ENCODE data around the gene SLC26A1.

SLC26A1 gene

DNA sequence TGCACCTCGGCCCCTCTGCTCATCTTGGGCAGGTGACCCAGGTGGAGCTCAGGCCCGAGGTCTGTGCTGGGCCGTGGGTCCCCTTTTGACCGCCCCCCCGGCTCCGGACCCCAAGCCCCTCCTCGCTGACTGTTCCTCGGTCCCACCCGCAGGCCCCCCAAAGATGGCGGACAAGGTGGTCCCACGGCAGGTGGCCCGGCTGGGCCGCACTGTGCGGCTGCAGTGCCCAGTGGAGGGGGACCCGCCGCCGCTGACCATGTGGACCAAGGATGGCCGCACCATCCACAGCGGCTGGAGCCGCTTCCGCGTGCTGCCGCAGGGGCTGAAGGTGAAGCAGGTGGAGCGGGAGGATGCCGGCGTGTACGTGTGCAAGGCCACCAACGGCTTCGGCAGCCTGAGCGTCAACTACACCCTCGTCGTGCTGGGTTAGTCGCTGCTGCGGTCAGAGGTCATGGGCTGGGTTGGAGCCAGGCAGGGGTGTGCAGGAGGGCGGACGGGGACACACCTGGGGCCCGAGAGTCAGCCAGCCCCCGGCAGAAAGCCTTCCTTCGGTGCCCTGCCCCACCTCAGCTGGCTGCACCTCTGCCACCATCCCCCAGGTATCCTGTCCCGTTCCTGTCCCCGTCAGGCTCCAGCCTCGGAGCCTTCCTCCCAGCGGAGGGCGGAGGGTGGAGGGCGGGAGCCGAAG lies 29.0 kb upstream of the SLC26A1 start:
- H3K27ac ChIP-seq = 0 out of 2 replicates have a peak overlapping the region, but pooled peaks have one; percentile 11
- TF ChIP-seq, protein P1, sequence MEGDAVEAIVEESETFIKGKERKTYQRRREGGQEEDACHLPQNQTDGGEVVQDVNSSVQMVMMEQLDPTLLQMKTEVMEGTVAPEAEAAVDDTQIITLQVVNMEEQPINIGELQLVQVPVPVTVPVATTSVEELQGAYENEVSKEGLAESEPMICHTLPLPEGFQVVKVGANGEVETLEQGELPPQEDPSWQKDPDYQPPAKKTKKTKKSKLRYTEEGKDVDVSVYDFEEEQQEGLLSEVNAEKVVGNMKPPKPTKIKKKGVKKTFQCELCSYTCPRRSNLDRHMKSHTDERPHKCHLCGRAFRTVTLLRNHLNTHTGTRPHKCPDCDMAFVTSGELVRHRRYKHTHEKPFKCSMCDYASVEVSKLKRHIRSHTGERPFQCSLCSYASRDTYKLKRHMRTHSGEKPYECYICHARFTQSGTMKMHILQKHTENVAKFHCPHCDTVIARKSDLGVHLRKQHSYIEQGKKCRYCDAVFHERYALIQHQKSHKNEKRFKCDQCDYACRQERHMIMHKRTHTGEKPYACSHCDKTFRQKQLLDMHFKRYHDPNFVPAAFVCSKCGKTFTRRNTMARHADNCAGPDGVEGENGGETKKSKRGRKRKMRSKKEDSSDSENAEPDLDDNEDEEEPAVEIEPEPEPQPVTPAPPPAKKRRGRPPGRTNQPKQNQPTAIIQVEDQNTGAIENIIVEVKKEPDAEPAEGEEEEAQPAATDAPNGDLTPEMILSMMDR (conservative IDR thresholded peaks at IDR 0.05) = no peak

DNA sequence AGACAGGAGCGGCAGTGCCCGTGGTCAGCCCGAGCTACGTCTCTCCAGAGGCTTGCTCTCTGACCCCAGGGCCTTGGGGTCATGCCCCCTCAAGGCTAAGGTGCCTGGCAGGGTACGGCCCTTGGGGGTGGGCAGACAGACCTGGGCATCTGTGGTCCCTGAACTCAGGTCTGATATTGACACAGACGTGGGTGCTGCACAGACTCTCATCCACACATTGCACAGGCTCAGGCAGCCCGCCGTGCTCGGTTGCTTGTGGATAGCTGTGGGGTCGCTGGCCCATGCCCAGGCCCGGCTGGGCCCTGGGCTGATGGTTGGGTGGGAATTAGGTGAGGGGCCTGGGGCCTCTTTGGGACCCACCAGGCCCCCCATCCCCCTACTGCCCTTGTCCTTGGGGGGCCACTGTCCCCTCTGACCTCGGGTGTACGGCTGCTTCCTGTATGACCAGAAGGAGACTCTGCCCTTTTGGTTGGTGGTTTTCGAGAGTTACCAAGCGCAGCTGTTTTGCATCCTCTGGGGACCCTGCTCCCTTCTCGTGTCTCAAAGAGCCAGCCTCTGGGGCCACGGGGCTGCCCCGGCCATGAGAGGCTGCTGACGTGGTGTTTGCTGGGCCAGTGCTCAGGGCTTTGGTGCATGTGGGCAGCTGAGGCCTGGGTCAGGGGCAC lies 28.3 kb upstream of the SLC26A1 start:
- 0 out of 2 replicates have a peak overlapping the region, but pooled peaks have one; percentile 11 for H3K27ac ChIP-seq
- TF ChIP-seq, protein P1 (conservative IDR thresholded peaks at IDR 0.05) = no peak

DNA sequence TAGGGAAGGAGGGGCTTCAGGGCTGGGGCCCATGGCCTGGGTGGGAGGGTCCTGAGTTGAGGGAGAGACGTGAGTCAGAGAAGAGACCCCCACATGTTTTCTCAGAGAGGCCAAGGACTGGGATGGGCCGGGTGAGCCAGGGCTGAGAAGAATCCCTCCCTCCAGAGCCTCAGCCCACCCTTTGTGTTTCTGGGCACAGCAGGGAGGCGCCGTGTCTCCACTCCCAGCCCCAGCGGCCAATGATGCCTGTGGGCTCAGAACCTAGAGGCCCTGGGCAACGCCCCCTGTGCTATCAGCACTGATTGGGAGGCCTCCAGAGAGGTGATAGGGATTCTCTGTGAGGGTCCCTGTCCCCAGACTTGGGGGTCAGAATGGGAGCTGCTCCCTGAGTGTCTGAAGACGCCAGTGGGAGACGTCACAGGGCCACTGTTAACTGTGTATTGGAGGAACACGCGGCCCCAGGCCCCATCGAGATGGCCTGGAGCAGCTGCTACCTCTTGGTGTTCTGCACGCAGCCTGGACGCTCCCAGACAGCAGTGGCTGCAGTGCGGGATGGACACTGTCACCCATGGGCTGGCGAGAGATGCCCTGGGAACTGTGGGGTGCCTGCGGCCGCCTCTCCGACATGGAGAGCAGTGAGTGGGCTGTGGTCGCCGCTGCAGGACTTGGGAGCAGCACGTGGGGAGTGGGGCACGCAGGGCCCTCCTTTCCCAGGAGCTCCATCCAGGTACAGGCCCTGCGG lies 26.7 kb upstream of the SLC26A1 start:
- peak overlapping the region; percentile 72; the same call in 1 of the 2 replicates for H3K27ac ChIP-seq
- TF ChIP-seq, protein P1 (conservative IDR thresholded peaks at IDR 0.05) = no peak

DNA sequence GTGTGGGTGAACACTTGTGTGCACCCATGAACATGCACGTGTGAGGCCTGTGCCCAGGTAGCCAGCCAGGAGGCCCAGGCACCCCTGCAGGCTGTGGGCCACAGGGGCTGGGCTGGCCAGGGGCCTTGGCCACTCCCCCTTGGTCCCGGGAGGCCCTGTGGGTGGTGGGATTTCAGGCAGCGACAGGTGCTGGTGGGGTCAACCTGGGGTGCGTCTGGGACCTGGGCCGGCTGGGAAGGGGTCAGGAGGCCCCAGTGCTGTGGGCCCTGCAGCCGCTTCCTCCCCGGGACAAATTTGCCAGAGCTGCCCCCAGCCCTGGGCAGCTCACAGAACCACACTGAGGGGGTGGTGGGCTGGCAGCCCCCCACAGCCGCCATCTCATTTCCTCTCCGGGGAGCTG lies 26.1 kb upstream of the SLC26A1 start:
- peak overlapping the region; percentile 72; the same call in 1 of the 2 replicates for H3K27ac ChIP-seq
- TF ChIP-seq, protein P1 (conservative IDR thresholded peaks at IDR 0.05) = no peak

DNA sequence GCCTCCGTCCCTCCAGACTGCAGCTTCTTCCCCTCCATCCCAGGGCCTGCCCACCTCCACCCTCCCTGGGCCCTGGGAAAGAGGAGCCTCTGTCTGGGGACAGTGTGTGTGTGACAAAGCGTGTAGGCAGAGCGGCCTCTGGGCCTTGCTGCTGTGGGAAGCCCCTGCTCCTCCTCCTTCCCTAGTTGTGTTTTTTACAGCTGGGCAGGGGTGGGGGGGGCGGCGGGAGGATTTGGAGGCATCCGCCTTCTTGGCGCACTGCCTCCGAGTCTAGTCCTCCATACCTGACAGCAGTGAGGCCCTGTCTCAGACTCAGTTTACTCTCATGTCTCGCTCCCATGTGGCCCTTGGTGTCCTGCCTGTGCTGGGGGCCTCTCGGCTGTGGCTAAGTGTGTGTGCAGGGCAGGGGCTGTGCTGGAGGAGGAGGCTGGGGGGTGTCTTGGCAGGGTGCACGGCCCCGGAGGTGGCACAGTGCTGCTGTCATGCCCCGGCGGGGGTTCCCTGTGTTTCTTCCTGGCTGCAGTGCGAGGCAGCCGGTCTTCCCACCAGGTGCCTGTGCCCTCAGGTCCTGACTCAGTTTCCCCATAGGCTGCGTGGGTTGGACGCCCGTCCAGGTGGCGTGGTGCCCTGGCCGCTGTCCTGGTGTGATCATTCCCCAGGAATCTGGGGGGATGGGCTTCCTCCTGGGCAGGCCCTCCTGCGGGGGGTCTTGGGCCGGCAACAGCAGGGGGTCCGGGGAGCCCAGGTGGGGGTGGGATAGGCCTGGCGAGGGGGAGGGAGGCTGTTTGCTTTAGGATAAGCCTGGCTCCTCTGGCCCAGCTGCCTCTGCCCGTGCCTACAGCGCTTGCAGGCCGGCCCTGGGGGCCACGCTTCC lies 25.2 kb upstream of the SLC26A1 start:
- TF ChIP-seq, protein P1 (conservative IDR thresholded peaks at IDR 0.05) = no peak

DNA sequence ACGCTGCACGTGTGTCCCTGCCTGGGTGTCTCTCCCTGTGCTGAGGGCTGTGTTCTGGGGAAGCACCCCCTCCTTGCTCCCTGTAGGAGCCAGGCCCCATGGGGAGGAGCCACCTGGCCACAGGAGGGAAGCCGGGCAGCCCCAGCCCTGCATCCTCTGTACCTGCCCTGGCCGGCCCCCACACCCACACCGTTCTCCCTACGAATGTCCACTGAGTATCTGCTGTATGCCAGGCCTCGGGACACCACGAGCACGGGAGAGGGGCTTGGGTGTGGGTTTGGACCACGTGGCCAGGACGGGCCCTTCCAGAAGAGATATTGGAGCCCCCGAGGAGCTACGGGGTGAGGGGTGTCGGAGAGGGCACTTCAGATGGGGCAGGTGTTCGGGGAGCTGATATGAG lies 24.5 kb upstream of the SLC26A1 start:
- H3K27ac ChIP-seq = peak overlapping the region; percentile 72
- TF ChIP-seq, protein P1 (conservative IDR thresholded peaks at IDR 0.05) = no peak

More for the DNA sequence above, 25.2 kb upstream of the SLC26A1 start:
- H3K27ac ChIP-seq = peak overlapping the region; percentile 72

Measured in VCaP (cell line).